ENCODE measurements around the gene SRGAP2B.
"Not testable (repeated sequence)": the region's sequence is repeated elsewhere in the genome, so short reads cannot be mapped to it uniquely, and the experiment has no call there.

SRGAP2B gene

DNA sequence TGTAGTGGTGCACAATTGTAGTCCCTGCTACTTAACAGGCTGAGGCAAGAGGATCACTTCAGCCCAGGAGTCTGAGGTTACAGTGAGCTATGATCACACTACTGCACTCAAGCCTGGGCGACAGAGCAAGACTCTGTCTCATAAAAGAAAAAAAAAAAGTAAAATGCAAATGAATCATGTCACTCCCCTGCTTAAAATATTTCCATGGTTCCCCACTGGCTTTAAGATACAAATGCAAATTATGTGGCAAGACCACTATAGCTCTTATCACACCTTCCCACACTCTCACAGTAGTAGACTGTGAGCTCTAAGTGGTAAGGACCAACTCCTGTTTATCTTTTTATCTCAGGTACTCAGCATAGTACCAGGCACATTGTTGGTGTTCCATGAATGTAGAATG, 53.6 kb downstream of the SRGAP2B start:
- DNase-seq = not testable (repeated sequence)

DNA sequence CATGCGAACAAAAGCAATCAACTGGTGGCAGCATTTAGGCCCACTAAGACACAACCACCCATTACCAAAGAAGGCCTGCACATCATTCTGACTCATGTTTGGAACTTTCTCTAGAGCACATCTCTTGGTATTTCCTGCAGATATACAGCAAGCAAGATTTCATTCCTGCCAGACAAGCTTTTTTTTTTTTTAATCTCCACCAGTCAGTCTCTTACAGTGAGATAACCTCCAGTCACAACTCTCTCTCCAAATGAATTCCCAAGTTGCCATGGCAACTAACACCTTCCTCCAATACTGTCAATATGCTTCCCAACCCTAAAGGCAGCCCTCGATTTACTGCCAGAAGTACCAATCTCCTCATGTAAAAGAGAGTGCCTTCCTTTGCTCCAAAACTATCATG, 59.1 kb downstream of the SRGAP2B start:
- not testable (repeated sequence) for DNase-seq

DNA sequence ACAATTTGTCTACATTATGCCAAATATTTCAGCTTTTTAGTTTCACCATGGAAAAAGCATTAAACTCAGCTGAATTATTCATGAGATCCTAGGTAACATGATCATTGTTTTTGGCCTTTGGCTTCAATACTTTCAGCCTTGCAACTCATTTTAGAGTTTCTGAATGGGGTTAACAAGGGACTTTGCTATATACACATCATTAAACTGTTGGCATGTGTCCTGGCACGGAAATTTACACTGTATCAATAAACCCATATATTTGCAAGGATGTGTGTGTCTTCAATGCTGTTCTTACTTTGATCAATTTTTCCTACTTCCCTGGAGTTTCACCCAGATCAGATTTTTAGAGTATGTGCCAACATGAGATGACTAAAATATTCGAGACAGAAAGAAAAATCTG, 61.6 kb downstream of the SRGAP2B start:
- not testable (repeated sequence) for DNase-seq

DNA sequence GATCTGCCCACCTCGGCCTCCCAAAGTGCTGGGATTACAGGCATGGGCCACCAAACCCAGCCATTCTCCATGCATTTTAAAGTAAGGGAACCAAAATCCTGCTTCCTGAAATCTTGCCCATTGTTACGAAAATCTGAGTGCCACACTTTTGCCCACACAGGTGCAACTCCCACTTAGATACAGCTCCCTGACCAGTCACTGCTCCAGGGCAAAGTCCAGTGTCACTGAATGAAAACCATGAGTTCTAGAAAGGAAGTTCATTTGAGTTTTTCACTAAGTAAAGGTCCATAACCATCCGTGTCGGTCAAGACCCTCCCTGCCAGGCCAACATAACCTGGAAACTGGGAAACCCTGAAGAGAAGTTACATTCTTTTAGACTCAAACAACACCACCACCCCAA, 67.9 kb downstream of the SRGAP2B start:
- DNase-seq = not testable (repeated sequence)

DNA sequence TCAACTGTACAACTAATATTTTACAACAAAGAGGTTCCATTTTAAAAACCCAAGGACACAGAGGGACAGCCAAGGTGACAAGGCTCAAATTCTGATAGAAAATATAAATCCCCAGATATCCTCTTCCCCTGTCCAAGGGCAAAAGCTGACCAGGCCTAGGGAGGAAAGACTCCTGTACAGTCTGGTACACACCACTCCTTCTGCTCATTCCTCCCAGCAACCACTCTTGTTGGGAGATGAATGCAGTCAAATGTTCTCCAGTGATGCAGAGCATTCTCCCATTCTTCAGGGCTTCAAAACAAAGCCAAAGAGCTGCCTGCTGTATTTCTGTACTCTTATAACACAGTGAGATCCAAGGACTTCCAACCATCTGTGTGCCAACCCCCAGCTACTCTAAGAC, 69.8 kb downstream of the SRGAP2B start:
- not testable (repeated sequence) for DNase-seq

DNA sequence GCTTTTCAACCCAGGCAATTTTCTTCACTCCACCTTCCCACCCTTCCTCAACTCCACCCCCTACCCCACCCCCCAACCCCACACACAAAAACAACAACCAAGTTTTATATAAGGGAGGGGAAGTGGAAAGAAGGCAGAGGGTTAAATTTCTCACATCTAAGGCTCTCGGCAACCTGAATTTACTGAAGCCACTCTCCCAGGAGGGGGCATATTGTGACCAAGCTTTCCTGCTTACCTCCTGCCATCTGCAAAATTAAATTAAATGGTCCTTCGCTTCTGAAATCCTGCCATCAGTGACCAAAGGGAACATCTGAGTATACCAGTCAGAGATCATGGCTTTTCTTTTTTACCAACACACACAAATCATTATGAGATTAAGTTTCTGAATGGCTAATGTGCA, 72.9 kb downstream of the SRGAP2B start:
- DNase-seq = not testable (repeated sequence)

DNA sequence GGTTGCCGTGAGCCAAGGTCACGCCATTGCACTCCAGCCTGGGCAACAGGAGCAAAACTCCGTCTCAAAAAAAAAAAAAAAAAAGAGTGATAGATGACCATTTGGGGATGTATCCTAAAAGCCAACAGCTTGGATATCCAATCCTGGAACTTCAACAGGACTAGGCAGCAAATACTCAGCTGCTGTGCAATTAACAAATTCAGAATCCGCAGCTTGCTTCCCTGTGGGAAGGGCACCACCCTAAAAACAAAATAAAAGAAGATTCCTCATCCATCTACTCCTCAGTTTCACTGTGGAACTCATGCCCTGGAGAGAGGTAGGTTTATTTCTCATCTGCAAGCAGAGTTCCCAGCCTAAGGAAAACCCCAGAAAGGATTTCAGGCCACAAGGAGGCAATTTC, 73.4 kb downstream of the SRGAP2B start:
- DNase-seq = not testable (repeated sequence)

DNA sequence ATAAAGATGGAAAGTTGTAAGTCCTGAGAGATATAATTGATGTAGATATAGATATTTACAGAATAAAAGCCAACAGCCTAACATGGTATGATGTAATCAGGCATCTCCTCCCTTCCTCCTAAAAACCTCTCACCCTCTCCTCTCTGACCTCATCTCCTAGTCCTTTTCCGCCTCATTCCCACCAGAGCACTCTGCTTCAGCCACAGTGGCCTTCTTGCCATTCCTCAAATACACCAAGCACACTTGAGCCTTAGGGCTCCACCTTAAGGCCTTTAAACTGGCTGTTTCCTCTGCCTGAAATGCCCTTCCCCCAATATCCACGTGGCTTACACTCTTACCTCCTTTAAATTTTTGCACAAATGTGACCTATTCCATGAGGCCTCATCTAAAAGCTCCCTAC, 75.4 kb downstream of the SRGAP2B start:
- DNase-seq = not testable (repeated sequence)

DNA sequence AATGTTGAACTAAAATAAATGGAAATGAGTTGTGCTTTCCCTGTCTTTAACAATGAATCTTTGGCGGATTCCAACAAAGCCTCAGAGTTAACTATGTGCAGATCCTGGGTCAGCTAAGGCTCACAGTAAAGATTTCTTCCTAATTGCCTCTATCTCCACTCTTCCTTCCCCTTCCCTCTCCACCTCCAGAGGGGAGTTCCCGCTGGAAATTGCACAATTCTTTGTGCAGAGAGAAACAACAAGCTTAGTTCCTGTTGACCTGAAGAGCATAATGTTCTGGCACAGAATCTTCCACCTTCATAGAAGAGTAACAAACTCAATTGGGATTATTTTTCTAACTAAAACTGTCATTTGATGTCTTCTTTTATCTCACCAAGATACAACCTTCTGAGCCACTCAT, 77.4 kb downstream of the SRGAP2B start:
- DNase-seq = not testable (repeated sequence)

DNA sequence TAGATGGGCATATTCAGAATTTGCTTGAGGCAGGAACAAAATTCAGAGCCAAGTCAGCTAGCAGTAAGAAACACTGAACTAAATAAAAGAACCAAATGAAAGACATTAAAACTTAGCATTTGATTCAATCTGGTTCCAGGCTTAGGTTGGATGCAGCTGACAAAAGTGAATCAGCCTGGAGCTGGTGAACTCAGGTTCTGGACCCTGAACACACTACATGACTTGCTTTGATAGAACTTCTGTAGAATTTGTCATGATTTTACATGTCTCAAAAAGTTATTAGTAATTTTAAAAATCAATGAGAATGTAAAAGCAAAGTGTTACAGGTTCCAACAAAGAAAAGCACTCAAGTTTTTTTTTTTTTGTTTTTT, 78.7 kb downstream of the SRGAP2B start:
- DNase-seq = not testable (repeated sequence)

DNA sequence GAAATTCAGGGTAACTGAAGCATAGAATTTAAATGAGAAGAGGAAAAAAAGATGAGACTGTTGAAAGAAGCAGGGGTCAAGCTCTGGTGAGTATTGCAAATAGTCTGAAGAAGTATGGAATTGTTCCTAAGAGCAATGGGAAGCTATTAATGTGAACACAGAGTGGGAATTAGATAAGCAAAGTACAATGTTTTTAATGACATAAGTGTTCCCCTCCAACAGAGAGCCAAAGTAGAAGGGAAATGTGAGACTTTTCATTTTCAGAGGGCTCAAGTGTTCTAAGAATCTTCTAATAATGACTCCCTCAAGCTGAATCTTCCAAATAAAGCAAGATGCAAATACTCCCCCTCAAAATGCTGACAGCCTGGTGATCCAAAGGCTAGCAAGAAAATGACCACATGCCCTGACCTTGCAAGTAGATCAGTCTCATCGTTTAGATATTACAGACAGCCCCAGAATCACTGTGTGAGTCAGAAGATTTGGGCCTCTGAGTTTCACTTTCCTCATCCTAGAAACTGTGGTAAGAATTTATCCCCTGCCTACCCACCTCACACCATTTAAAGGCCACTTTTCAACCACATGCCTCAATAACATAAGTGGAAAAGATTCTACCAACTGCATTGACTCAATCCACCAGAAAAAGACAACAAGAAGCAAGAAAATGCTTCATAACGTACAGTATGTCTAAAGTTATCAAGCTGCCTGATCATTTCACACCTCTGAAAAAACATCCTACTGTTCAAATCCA, 79.2 kb downstream of the SRGAP2B start:
- not testable (repeated sequence) for DNase-seq

DNA sequence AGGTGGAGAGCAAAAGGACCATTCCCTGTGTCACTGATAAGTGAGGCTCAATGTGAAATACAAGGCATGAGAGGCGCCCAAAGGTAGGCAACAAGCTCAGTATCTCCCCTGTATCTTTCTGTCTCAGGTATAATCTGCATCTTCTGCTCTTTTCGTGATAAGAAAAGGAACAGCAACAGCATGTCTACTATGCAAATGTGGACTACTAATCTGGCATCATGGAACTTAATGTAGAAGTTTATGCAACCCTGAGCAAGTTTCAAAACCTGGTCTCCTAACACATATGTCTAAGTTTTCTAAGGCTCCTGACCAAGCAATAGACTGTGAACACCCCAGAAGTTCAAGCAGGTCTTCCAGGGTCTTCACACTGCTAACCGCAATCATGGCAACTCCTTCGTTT, 81.8 kb downstream of the SRGAP2B start:
- DNase-seq = not testable (repeated sequence)

DNA sequence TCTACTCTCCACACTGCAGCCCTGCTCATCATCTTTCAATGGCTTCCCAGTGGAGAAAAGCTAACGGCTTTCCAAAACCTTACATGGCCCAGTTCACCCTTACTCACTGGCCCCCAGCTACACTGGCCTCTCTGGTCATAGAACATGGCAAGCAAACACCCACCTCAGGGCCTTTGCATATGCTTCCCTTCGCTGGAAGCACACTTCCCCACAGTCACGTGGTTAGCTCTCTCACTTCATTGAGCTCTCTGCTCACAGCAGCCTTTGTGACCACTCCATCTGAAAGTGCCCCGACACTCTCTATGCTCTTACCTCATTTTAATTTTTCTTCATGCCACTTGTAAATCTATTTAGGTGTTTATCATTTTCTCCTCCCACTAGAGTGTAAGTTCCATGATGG, 83.3 kb downstream of the SRGAP2B start:
- not testable (repeated sequence) for DNase-seq

DNA sequence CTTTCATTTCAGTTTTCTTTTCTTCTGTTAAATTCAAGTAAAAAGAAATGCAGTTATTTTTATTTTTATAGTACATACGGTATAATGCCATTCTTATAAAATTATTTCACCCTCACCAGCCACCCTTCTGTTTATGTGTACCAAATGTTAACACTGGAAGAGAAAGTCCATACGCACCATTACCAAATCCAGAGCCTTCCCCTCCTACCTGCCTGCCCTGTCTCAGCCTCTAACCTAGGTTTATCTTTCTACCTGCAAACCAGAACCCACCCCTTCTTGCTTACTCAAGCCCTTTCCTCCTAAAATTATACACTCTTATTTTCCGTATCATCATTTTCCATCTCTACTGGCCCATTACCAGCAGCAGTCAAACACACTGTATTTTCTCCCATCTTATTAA, 84.5 kb downstream of the SRGAP2B start:
- DNase-seq = not testable (repeated sequence)

DNA sequence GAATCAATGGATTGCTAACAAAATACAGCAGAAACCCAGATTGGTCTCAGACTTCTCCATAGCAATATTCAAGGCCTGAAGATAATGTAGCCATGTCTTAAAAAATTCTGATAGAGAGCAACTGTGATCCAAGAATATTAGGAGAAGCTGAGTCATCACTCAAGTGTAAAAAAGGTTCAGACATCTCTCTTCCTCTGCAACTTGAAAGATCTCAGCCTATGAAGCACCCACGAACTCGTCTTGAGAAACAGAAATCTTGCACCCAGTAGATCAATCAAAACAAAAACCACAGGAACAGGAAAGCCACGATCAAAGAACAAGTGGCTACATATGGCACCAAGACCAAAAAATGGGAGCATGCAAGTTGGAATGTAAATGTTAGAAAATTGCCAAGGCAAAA, 85.2 kb downstream of the SRGAP2B start:
- not testable (repeated sequence) for DNase-seq

DNA sequence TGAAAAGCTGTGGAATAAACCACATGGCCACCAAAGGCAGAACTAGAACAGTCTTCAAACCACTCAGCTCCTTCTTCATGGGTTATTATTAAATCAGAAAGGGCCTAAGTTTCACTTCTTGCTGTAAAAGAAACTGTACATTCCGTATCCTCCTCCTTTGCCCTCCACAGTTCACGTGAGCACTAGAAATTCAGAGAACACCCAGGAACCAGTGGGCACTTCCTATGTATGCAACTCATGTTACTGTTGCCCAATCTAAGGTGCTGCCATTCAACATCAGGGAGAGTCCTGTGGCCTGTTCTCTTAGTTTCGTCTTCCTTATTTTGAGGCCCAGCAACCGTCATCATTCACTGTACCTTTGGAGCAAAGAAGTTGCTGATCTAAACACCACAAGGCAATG, 86.7 kb downstream of the SRGAP2B start:
- not testable (repeated sequence) for DNase-seq

DNA sequence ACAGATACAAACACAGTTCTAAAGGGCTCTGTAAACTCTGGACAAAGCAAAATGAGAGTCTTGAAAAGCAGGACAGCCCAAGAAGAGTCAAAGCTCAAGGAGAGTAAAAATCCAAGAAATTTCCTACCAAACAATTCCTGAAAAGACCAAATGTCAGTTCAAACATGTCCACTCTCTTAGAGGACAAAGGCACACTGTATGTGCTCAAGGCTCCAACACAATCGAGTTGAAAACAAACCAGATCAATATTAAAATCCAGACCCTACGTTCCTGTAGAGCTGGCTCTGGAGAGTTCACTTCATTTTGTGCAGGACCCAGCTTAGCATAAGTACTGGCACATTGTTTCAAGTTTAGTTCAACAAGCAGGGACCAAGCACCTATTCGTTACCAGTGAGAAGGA, 90.0 kb downstream of the SRGAP2B start:
- not testable (repeated sequence) for DNase-seq

DNA sequence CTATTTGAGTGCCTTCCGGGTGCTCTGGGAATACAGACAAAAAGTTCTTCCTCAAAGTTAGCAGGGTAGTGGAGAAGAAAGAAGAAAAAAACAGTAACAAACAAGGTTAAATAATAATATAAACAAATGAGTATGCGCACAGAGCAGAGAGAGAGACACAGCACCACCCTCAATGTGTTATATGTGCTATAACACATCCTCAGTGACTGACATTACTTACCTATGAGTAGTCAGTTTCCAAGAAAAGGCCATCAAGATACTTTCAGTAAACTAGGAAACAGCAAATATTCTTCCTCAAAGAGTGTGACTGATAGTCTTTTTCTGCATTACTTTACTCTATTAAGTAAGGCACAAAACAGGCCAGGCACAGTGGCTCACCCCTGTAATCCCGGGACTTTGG, 93.7 kb downstream of the SRGAP2B start:
- DNase-seq = not testable (repeated sequence)

DNA sequence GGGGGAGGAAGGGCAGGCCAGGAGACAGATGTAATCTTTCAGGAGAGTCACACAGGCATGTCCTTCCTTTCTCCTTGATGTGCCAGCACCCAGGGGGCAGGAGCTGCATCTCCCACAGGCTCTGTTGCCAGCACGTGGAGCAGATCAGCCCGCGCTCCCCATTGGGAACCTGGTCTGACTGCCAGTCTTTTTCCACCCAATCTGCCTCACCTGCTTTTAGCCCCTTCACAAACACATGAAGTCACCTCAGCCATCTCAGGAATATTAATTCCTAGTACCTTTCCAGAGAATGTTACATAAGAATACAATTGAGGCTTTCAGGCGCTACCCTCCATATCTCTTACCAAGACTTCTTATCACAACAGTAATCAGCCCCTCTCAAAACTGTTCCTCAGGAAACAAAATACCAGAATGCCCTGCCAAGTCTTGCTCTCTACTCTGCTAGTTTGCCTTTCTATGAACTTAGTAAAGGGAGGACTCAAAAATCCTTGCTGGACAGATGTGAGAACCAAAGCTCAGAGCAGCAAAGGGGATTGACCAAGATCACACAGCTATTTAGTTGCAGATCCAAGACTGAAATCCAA, 94.3 kb downstream of the SRGAP2B start:
- not testable (repeated sequence) for DNase-seq

DNA sequence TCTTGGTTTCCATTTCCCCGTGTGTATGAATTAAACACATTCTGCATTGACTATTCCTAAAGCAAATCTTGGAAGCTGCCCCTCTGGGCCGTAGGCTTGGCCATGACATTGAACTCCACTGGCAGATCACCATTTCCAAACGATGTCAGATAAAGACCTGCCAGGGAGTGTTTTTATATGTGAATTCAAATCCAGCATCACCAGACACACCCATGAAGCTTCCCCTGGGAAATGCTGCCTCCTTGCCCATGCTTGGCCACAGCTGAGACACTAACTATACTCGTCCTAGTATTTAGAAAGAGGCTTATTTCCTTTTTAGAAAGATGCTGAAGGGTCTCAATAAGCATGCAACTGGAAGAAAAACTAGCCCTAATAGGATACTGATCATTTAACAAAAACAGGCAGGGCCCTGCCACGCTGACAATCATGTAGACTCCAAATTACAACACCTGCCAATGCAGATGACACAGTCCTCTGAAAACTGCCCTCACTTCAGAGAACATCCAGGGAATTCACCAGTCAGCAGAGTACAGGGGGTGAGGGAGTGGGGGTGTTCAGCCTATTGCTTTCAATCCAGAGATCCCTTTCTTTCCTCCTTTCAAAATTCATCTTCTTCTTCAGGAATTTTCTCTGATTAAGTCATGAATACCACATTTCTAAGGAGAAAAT, 94.9 kb downstream of the SRGAP2B start:
- not testable (repeated sequence) for DNase-seq

DNA sequence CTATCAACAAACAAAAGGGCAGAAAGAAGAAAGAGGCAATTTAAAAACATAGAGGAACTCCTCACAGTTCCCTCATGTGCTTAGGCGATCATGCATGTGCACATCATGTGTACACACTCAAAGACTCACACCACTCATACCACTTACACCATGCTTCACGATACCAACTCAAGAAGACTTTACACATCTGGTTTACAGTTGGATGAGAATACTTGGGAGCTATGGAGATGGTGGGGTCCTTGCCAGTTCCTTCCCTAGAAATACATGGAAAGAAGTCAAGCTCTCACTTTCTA, 96.2 kb downstream of the SRGAP2B start:
- not testable (repeated sequence) for DNase-seq

DNA sequence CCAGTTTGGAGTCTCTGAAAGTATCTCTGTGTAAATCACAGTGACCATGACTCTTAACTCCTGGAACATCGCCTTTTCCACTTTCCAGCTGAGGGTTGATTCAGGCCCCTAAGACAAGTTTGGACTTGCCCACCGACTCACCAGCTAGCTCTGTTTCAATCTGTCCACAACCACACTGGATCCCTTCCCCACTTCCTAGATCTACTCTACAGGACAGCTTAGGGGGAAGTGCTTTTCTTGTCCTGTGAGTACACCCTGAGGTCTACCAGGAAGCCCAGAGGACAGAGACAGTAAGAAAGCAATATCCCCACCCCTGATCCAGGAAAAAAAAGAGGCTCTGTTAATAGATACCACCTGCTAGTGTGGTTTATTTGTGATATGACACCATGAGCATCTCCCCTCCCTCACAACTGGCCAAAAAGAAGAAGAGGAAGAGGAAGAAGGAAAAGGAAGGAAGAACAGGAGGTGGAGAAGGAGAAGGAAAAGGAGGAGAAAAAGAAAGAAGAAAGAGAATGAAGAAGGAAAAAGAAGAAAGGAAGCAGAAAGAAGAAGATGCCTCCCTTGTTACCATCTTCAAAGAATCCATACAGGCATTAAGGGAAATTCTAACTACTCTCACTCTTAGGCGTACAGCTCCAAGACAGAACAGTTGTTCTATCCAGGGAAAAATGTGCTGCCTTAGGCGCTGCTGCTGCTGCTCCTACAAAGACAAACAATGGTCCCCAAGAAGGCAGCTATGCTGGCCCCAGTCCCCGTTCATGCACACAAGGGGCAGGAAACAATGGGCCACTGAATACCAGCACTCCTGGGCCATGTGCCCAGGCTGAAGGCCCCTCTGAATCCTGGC, 96.8 kb downstream of the SRGAP2B start:
- DNase-seq = not testable (repeated sequence)

DNA sequence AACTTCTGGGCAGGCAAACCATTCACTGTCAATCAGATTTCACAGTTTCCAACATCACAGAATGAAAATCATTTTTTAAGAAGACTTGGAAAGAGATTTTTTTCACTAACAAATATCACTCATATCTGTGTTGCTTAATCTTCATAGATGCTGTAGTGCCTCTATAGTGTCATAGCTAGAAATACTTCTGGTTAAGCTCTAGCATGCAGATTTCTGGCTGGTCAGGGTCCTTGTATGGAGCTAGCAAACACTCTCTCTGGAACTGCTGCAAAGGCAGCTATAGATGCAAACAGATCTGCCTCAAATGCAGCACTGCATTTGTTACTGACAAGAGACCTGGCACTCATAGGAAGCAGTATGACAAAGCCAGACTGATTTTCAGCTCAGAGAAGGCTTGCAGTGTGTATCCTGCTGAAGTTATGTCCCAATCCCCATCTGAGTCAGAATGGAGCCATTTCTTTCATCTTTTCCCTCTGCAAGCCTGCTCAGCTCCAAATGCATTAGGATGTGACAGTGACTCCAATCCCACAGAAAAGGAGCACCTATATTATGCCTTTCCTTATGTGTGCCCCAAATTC, 99.2 kb downstream of the SRGAP2B start:
- not testable (repeated sequence) for DNase-seq

Measured in 8988T (cell line).